ENCODE results near the gene PIGBOS1.

- TF ChIP-seq EZH2 (IDR thresholded peaks at IDR 0.05; ENCODE audit: insufficient read depth, poor library complexity, severe bottlenecking) (no peak), EZH2phosphoT487 (IDR thresholded peaks at IDR 0.05; ENCODE audit: insufficient read depth, low read depth) (no peak)
These were observed 38.2 kb upstream of the PIGBOS1 start for GRCh38 chr15:55356985-55357585.
